B cell (primary cell): ENCODE results near the gene TMC1. TPM values are rescaled to one million over a fixed set of nuclear protein-coding genes. Genes with fewer than 3 reads are reported as not detected.
A peak's percentile ranks its signal among the peaks of the same experiment; 100 is the strongest.

Experiments
- ATAC-seq: fragments of 200-7000 bp; cut with Tn5 transposase; one replicate; pipeline ENCODE4 v1.10.0; 2021; ENCODE audit warnings: low read depth, mild to moderate bottlenecking, moderate number of reproducible peaks, moderate library complexity
- CTCF ChIA-PET: fragments of 350-600 bp; sonication (Branson Sonifier 250); formaldehyde crosslinking; loops from one replicate; lab custom pipeline; 2021; ENCODE audit warnings: antibody characterized with exemption, inconsistent platforms; lab: Charles Lee
- POLR2A ChIA-PET: fragments of 350-600 bp; sonication (Branson Sonifier 250); formaldehyde crosslinking; loops from one replicate; lab custom pipeline; 2021; ENCODE audit warnings: antibody characterized with exemption; lab: Charles Lee
- DNase-seq: peaks from one replicate; pipeline ENCODE4 v3.0.0; 2013
- H2AFZ ChIP-seq: 2 replicates; pipeline ENCODE4 v1.6.1; 2012; ENCODE audit warnings: mild to moderate bottlenecking, low read depth, low read length; ENCODE audit not compliant: insufficient read depth, poor library complexity, severe bottlenecking
- H3K27ac ChIP-seq, 2 donors: 1 replicate in 1 of 2; 2 replicates in 1 of 2; pipeline ENCODE4 v1.5.1; 2012 to 2013; ENCODE audit warnings: low read length in 2 of 2, mild to moderate bottlenecking in 2 of 2, moderate library complexity in 1 of 2
- H3K27me3 ChIP-seq, 4 experiments: fragments of 200-600 bp in 1 of 4; sonication (generic) in 1 of 4; replicated peaks in 1 of 4; 1 replicate in 2 of 4; 2 replicates in 2 of 4; pipeline versions ENCODE4 v1.6.1 to v1.7.0; 2013 to 2016; ENCODE audit warnings: low read length in 3 of 4, mild to moderate bottlenecking in 2 of 4, mixed read lengths in 1 of 4, moderate library complexity in 1 of 4; ENCODE audit not compliant: insufficient read depth in 4 of 4, control insufficient read depth in 3 of 4; ENCODE audit errors: control extremely low read depth in 1 of 4
- H3K36me3 ChIP-seq, 2 experiments: replicated peaks in 1 of 2; 1 replicate in 1 of 2; 2 replicates in 1 of 2; pipeline versions ENCODE4 v1.6.1 to v1.7.1; 2013; ENCODE audit warnings: low read length in 1 of 2; ENCODE audit not compliant: insufficient read depth in 2 of 2, control insufficient read depth in 1 of 2; ENCODE audit errors: control extremely low read depth in 1 of 2, extremely low read depth in 1 of 2
- H3K4me1 ChIP-seq, 2 donors: fragments of 200-600 bp in 1 of 2; sonication (generic) in 1 of 2; 1 replicate in 1 of 2; 2 replicates in 1 of 2; pipeline versions ENCODE4 v1.5.1 to v1.6.1; 2013 to 2017; ENCODE audit warnings: low read length in 2 of 2; ENCODE audit not compliant: control insufficient read depth in 2 of 2, insufficient read depth in 2 of 2
- H3K4me2 ChIP-seq: replicated peaks from 2 replicates; pipeline ENCODE3; 2012; ENCODE audit warnings: mild to moderate bottlenecking, low read depth, low read length; ENCODE audit not compliant: poor library complexity, severe bottlenecking
- H3K4me3 ChIP-seq, 5 experiments: fragments of 200-600 bp in 1 of 5; sonication (generic) in 1 of 5; 1 replicate in 3 of 5; 2 replicates in 2 of 5; pipeline versions ENCODE4 v1.5.1 to v1.7.0; 2011 to 2016; ENCODE audit warnings: low read length in 4 of 5, mild to moderate bottlenecking in 4 of 5, low read depth in 2 of 5, control low read depth in 1 of 5, moderate library complexity in 1 of 5; ENCODE audit not compliant: insufficient read depth in 1 of 5; ENCODE audit errors: control extremely low read depth in 1 of 5, extremely low read depth in 1 of 5
- H3K79me2 ChIP-seq: fragments of 200-600 bp; sonication (generic); one replicate; pipeline ENCODE4 v1.6.0; 2016; ENCODE audit warnings: low read length; ENCODE audit not compliant: control insufficient read depth, insufficient read depth
- H3K9ac ChIP-seq: fragments of 200-600 bp; sonication (generic); 2 replicates; pipeline ENCODE4 v1.6.1; 2017; ENCODE audit warnings: mild to moderate bottlenecking, low read length, moderate library complexity
- H3K9me3 ChIP-seq, 3 donors: one replicate each; pipeline versions ENCODE4 v1.6.1 to v1.7.1; 2013; ENCODE audit warnings: low read length in 2 of 3; ENCODE audit not compliant: control insufficient read depth in 2 of 3, insufficient read depth in 1 of 3; ENCODE audit errors: control extremely low read depth in 1 of 3
- H4K20me1 ChIP-seq: 2 replicates; pipeline ENCODE4 v1.6.0; 2012; ENCODE audit warnings: mild to moderate bottlenecking, low read length; ENCODE audit not compliant: insufficient read depth, control insufficient read depth, poor library complexity, severe bottlenecking
- H3K27ac Mint-ChIP-seq: one replicate; pipeline ENCODE4 v1.8.0; 2021; ENCODE audit warnings: mixed read lengths
- H3K27me3 Mint-ChIP-seq: one replicate; pipeline ENCODE4 v1.8.0; 2021; ENCODE audit warnings: mixed read lengths
- H3K4me1 Mint-ChIP-seq: one replicate; pipeline ENCODE4 v1.8.0; 2021; ENCODE audit warnings: mixed read lengths
- H3K4me3 Mint-ChIP-seq: one replicate; pipeline ENCODE4 v1.8.0; 2021; ENCODE audit warnings: mixed read lengths
- H3K9me3 Mint-ChIP-seq: one replicate; pipeline ENCODE4 v1.8.0; 2022; ENCODE audit warnings: mixed read lengths; ENCODE audit not compliant: insufficient read depth
- EZH2 ChIP-seq: IDR thresholded peaks from 2 replicates; pipeline ENCODE4 v1.6.1; 2012; ENCODE audit warnings: borderline replicate concordance, low read depth, mild to moderate bottlenecking, moderate library complexity, low read length; ENCODE audit not compliant: insufficient read depth, poor library complexity, severe bottlenecking
- WGBS: methylation state at CpG from one replicate; pipeline ENCODE4 v1.1.5; 2013; ENCODE audit warnings: missing lambda C conversion rate; ENCODE audit not compliant: insufficient coverage; 5-methylcytosine and 5-hydroxymethylcytosine counted together
- intact Hi-C: fragments of 100-400 bp; cut with micrococcal nuclease; formaldehyde crosslinking; loops from one replicate; pipeline ENCODE4 v1.10.0; 2022
- polyA plus RNA-seq: library from polyadenylated mRNA; depleted of rRNA; stranded (reverse); fragments of >200 nt; gene quantifications from 2 replicates; pipeline ENCODE4 v1.2.3, GENCODE V29; 2012
- total RNA-seq, 2 donors: library from RNA; stranded (reverse); fragments of 120-200 nt in 1 of 2; gene quantifications; 1 replicate in 1 of 2; 2 replicates in 1 of 2; pipeline versions ENCODE4 v1.2.3 to v1.2.4, GENCODE V29; 2013 to 2022
- TF ChIP-seq, protein P1 (sequence below): fragments of 200-600 bp; IDR thresholded peaks from one replicate; pipeline ENCODE4 v1.8.0; 2022; ENCODE audit warnings: antibody characterized with exemption, mild to moderate bottlenecking

Gene TMC1
- total and polyA plus RNA-seq, 2 donors (not counting 1 experiment from before 2014, with no cell fraction given), result not detected

GRCh38 chr9:72524820-72525540 lies 3.6 kb downstream of the TMC1 start:
- H4K20me1 ChIP-seq, result no peaks in the 10 kb centered on the region
- no CpG with 5 or more reads among the region's 9 CpGs for WGBS
- intact Hi-C loops, result no loop called here
- Mint-ChIP-seq H3K9me3 (no peaks in the 10 kb centered on the region), H3K27me3 (peaks cover 7% of the 10 kb centered on the region), H3K4me1 (peaks cover 11% of the 10 kb centered on the region), H3K4me3 (no peak overlapping the region), H3K27ac (no peak overlapping the region)
- H3K9ac ChIP-seq, result no peak overlapping the region
- H3K4me2 ChIP-seq, result no peak overlapping the region
- H3K9me3 ChIP-seq, result no peaks in the 10 kb centered on the region
- H3K36me3 ChIP-seq, result no peaks in the 10 kb centered on the region
- H2AFZ ChIP-seq, result no peak overlapping the region
- H3K4me3 ChIP-seq, result no peak overlapping the region
- TF ChIP-seq, protein P1, sequence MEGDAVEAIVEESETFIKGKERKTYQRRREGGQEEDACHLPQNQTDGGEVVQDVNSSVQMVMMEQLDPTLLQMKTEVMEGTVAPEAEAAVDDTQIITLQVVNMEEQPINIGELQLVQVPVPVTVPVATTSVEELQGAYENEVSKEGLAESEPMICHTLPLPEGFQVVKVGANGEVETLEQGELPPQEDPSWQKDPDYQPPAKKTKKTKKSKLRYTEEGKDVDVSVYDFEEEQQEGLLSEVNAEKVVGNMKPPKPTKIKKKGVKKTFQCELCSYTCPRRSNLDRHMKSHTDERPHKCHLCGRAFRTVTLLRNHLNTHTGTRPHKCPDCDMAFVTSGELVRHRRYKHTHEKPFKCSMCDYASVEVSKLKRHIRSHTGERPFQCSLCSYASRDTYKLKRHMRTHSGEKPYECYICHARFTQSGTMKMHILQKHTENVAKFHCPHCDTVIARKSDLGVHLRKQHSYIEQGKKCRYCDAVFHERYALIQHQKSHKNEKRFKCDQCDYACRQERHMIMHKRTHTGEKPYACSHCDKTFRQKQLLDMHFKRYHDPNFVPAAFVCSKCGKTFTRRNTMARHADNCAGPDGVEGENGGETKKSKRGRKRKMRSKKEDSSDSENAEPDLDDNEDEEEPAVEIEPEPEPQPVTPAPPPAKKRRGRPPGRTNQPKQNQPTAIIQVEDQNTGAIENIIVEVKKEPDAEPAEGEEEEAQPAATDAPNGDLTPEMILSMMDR, result no peak
- TF ChIP-seq EZH2, result no peak
- DNase-seq, result peak; percentile 1
- ATAC-seq, result no peak
- H3K79me2 ChIP-seq, result no peaks in the 10 kb centered on the region
- H3K27me3 ChIP-seq, result no peaks in the 10 kb centered on the region
- CTCF ChIA-PET, result interaction anchor here (0.9 kb wide), 1 partner anchor 244 kb away, joined by 3 read pairs; no protein-coding TSS in a partner anchor
- H3K27ac ChIP-seq, result no peak overlapping the region
- POLR2A ChIA-PET, result no interaction called here
- H3K4me1 ChIP-seq, result peaks cover 6 to 14% of the 10 kb centered on the region in 2 donors
